Body of pancreas (tissue), 4 donors: ENCODE measurements around the gene SPDYE3. TPM values are rescaled to one million over a fixed set of nuclear protein-coding genes. Genes with fewer than 3 reads are reported as not detected.
"Not testable (repeated sequence)": the region's sequence is repeated elsewhere in the genome, so short reads cannot be mapped to it uniquely, and the experiment has no call there.

Source experiments
- ATAC-seq: fragments of 150-250 bp; one replicate; pipeline ENCODE4 v1.9.1; 2016
- DNase-seq, 4 donors: peaks; one replicate each; pipeline ENCODE4 v3.0.0-alpha.2; 2019
- H3K27ac ChIP-seq, 4 donors: fragments of 200-600 bp; sonication (generic); 1 replicate in 3 of 4; 2 replicates in 1 of 4; pipeline versions ENCODE4 v1.5.1 to v1.6.1; 2016 to 2019; ENCODE audit warnings: mild to moderate bottlenecking in 1 of 4, mixed read lengths in 1 of 4, moderate library complexity in 1 of 4
- H3K27me3 ChIP-seq, 2 donors: fragments of 200-600 bp; sonication (generic); one replicate each; pipeline ENCODE4 v1.6.0; 2016; ENCODE audit warnings: mild to moderate bottlenecking in 1 of 2
- H3K36me3 ChIP-seq, 2 donors: fragments of 200-600 bp; sonication (generic); replicated peaks in 1 of 2; 2 replicates each; pipeline ENCODE4 v1.5.1; 2016; ENCODE audit warnings: low read depth in 2 of 2; ENCODE audit not compliant: insufficient read depth in 1 of 2
- H3K4me1 ChIP-seq: fragments of 200-600 bp; sonication (generic); one replicate; pipeline ENCODE4 v1.6.0; 2016
- H3K4me3 ChIP-seq, 2 donors: fragments of 200-600 bp; sonication (generic); 1 replicate in 1 of 2; 2 replicates in 1 of 2; pipeline ENCODE4 v1.5.1; 2016 to 2019
- H3K9me3 ChIP-seq, 3 donors: fragments of 200-600 bp; sonication (generic); 1 replicate in 2 of 3; 2 replicates in 1 of 3; pipeline ENCODE4 v1.5.1; 2016
- CTCF ChIP-seq, 7 experiments: fragments of 450-650 bp in 4 of 7; fragments of 200-600 bp in 3 of 7; sonication (generic) in 3 of 7; IDR thresholded peaks; one replicate each; pipeline ENCODE4 v1.5.1; 2016 to 2019; ENCODE audit warnings: antibody characterized with exemption in 7 of 7
- POLR2A ChIP-seq, 3 donors: fragments of 450-650 bp; IDR thresholded peaks; one replicate each; pipeline ENCODE4 v1.6.1; 2016; ENCODE audit warnings: antibody characterized with exemption in 3 of 3, mild to moderate bottlenecking in 2 of 3
- WGBS, 2 donors: methylation state at CpG; one replicate each; pipeline ENCODE4 v1.1.5; 2017; 5-methylcytosine and 5-hydroxymethylcytosine counted together
- intact Hi-C: fragments of 100-400 bp; cut with DNase I; formaldehyde crosslinking; loops from one replicate; pipeline ENCODE4 v1.15.1; 2023
- total RNA-seq, 2 donors: library from RNA; depleted of rRNA; stranded (reverse); fragments of >200 nt; gene quantifications; one replicate each; pipeline ENCODE4 v1.1.0, GENCODE V29; 2016

The SPDYE3 gene
- total RNA-seq, 2 donors from 2014 or later = not detected

- intact Hi-C loops = loop anchor here (10.0 kb wide), 1 partner anchor 201 kb away; no protein-coding TSS in a partner anchor
- H3K9me3 ChIP-seq, H3K4me1 ChIP-seq, H3K27me3 ChIP-seq, H3K36me3 ChIP-seq: not testable (repeated sequence)
- peak; percentile 95 to 99 (median 97) for TF ChIP-seq POLR2A (IDR thresholded peaks at IDR 0.05)
- TF ChIP-seq CTCF (IDR thresholded peaks at IDR 0.05) = peak in 3 of 7 experiments; percentile 2 to 19 (median 9)
- peak overlapping the region; percentile 91 to 98 (median 94) for H3K27ac ChIP-seq
- ATAC-seq (peak; percentile 98), DNase-seq (peak; percentile 91 to 94 (median 92))
- WGBS, 2 donors = 0% methylated on average over 6 to 67 of the region's 85 CpGs
- H3K4me3 ChIP-seq = peak overlapping the region; percentile 51 to 62
These were observed 28.3 kb downstream of the SPDYE3 start for GRCh38 chr7:100335566-100336466.

- WGBS, 2 donors = 82 to 83% methylated on average over 15 of the region's 15 CpGs
- H3K9me3 ChIP-seq, H3K27me3 ChIP-seq, H3K4me3 ChIP-seq, H3K4me1 ChIP-seq, ATAC-seq, H3K27ac ChIP-seq, DNase-seq, H3K36me3 ChIP-seq: not testable (repeated sequence)
- intact Hi-C loops = loop anchor here (10.0 kb wide), 1 partner anchor 203 kb away; no protein-coding TSS in a partner anchor
These were observed 30.7 kb downstream of the SPDYE3 start for GRCh38 chr7:100338083-100338696.

- DNase-seq, H3K9me3 ChIP-seq, ATAC-seq, H3K4me3 ChIP-seq, H3K27me3 ChIP-seq, H3K36me3 ChIP-seq, intact Hi-C loops, H3K27ac ChIP-seq: not testable (repeated sequence)
- peaks cover 16% of the 10 kb centered on the region for H3K4me1 ChIP-seq
- WGBS, 2 donors = 67 to 71% methylated on average over 6 of the region's 6 CpGs
These were observed 33.8 kb downstream of the SPDYE3 start for GRCh38 chr7:100341286-100341685.

GRCh38 chr7:100342765-100343164 is 35.3 kb downstream of the SPDYE3 start:
- TF ChIP-seq POLR2A (IDR thresholded peaks at IDR 0.05) (no peak), CTCF (IDR thresholded peaks at IDR 0.05) (no peak)
- peaks cover 0 to 11% of the 10 kb centered on the region in 2 donors for H3K36me3 ChIP-seq
- H3K27me3 ChIP-seq = no peaks in the 10 kb centered on the region
- H3K4me1 ChIP-seq = peaks cover 11% of the 10 kb centered on the region
- H3K4me3 ChIP-seq = no peak overlapping the region
- WGBS, 2 donors = 73 to 84% methylated on average over 6 of the region's 6 CpGs
- H3K9me3 ChIP-seq = no peaks in the 10 kb centered on the region
- ATAC-seq (no peak), DNase-seq (no peak)
- no peak overlapping the region for H3K27ac ChIP-seq
- intact Hi-C loops = no loop called here

GRCh38 chr7:100344124-100344559 is 36.6 kb downstream of the SPDYE3 start:
- H3K27me3 ChIP-seq, H3K4me3 ChIP-seq, H3K9me3 ChIP-seq, DNase-seq, intact Hi-C loops, ATAC-seq: not testable (repeated sequence)
- Histone ChIP-seq H3K36me3 (peaks cover 0 to 15% of the 10 kb centered on the region in 2 donors), H3K27ac (peak overlapping the region in 1 of 4 donors; percentile 78), H3K4me1 (peaks cover 11% of the 10 kb centered on the region)
- 67 to 89% methylated on average over 2 to 3 of the region's 4 CpGs for WGBS, 2 donors
- peak in 1 of 7 experiments; percentile 23 for TF ChIP-seq CTCF (IDR thresholded peaks at IDR 0.05)
